K562 (cell line): Measurements from ENCODE around the gene SHLD1. TPM values are rescaled to one million over a fixed set of nuclear protein-coding genes. Genes with fewer than 3 reads are reported as not detected.

ENCODE experiments used
- ATAC-seq: fragments of 200-7000 bp; cut with Tn5 transposase; 3 replicates; pipeline ENCODE4 v1.9.1; 2020; ENCODE audit warnings: moderate library complexity
- BruUV-seq: library from RNA; stranded (reverse); fragments of 400-500 nt; replicated peaks from 2 replicates; lab custom pipeline; 2021; lab: Mats Ljungman, UMichigan
- CTCF ChIA-PET: fragments of 300-600 bp; formaldehyde crosslinking; extraction: SDS; loops from one replicate; lab custom pipeline; 2021; ENCODE audit warnings: low intra/inter-chr PET ratio; lab: Yijun Ruan, JAX
- POLR2A ChIA-PET: fragments of 300-600, 350-650 bp; sonication (Branson Sonifier 250); formaldehyde crosslinking; extraction: SDS; loops from one replicate; lab custom pipeline; 2021; ENCODE audit warnings: antibody characterized with exemption, inconsistent platforms; lab: Yijun Ruan, JAX
- DNase-seq, 4 experiments: peaks; one replicate each; pipeline versions ENCODE4 v3.0.0 to v3.0.0-alpha.2; 2011 to 2018; ENCODE audit warnings: low spot score in 3 of 4, mixed read lengths in 3 of 4; ENCODE audit errors: extremely low read depth in 1 of 4
- FAIRE-seq: peaks from 2 replicates; lab custom pipeline; 2011; peaks lifted over from hg19 to GRCh38; lab: Jason Lieb, UNC
- H2AFZ ChIP-seq: 2 replicates; pipeline ENCODE4 v1.6.0; 2011; ENCODE audit warnings: low read depth, low read length, control low read depth, inconsistent platforms
- H3K27ac ChIP-seq: fragments of 200-600 bp; 3 replicates; pipeline ENCODE4 v1.8.0; 2011; ENCODE audit warnings: low read depth, mild to moderate bottlenecking, control low read depth, inconsistent platforms, low read length, moderate library complexity, mixed read lengths; ENCODE audit errors: extremely low read depth
- H3K27me3 ChIP-seq, 2 experiments: fragments of 300-600 bp in 1 of 2; 2 replicates in 1 of 2; 3 replicates in 1 of 2; pipeline versions ENCODE4 v1.6.0 to v1.8.0; 2011; ENCODE audit warnings: inconsistent platforms in 2 of 2, low read length in 2 of 2, mild to moderate bottlenecking in 1 of 2, mixed read lengths in 1 of 2, moderate library complexity in 1 of 2; ENCODE audit not compliant: control insufficient read depth in 2 of 2, insufficient read depth in 2 of 2
- H3K36me3 ChIP-seq: fragments of 300-600 bp; 3 replicates; pipeline ENCODE4 v1.8.0; 2011; ENCODE audit warnings: mild to moderate bottlenecking, low read length, inconsistent platforms; ENCODE audit not compliant: control insufficient read depth, insufficient read depth
- H3K4me1 ChIP-seq, 2 experiments: fragments of 200-600 bp in 1 of 2; replicated peaks in 1 of 2; 2 replicates in 1 of 2; 3 replicates in 1 of 2; pipeline versions ENCODE4 v1.5.1 to v1.8.0; 2011; ENCODE audit warnings: inconsistent platforms in 2 of 2, low read length in 2 of 2, mild to moderate bottlenecking in 1 of 2, mixed read lengths in 1 of 2, moderate library complexity in 1 of 2; ENCODE audit not compliant: control insufficient read depth in 2 of 2, insufficient read depth in 2 of 2
- H3K4me2 ChIP-seq: 2 replicates; pipeline ENCODE4 v1.6.1; 2011; ENCODE audit warnings: low read length, control low read depth, inconsistent platforms, mixed read lengths; ENCODE audit not compliant: insufficient read depth
- H3K4me3 ChIP-seq: fragments of 200-600 bp; sonication (generic), shearing (Covaris generic); 2 replicates; pipeline ENCODE4 v1.5.1; 2016; ENCODE audit warnings: control low read depth, inconsistent platforms
- H3K79me2 ChIP-seq: fragments of 200-600 bp; 3 replicates; pipeline ENCODE4 v1.8.0; 2011; ENCODE audit warnings: low read length, inconsistent platforms; ENCODE audit not compliant: control insufficient read depth, insufficient read depth
- H3K9ac ChIP-seq, 2 experiments: 2 replicates each; pipeline versions ENCODE4 v1.6.0 to v1.6.1; 2011; ENCODE audit warnings: low read depth in 2 of 2, low read length in 2 of 2, control low read depth in 1 of 2, inconsistent platforms in 1 of 2, mild to moderate bottlenecking in 1 of 2, mixed read lengths in 1 of 2; ENCODE audit not compliant: insufficient read depth in 1 of 2
- H3K9me1 ChIP-seq: one replicate; pipeline ENCODE4 v1.6.0; 2011; ENCODE audit warnings: inconsistent platforms, mild to moderate bottlenecking, low read length, moderate library complexity; ENCODE audit not compliant: control insufficient read depth, insufficient read depth
- H3K9me3 ChIP-seq: replicated peaks from 2 replicates; pipeline ENCODE4 v1.5.1; 2011; ENCODE audit warnings: low read depth, low read length, inconsistent platforms; ENCODE audit not compliant: control insufficient read depth, insufficient read depth
- H4K20me1 ChIP-seq: replicated peaks from 2 replicates; pipeline ENCODE4 v1.6.1; 2011; ENCODE audit warnings: low read length, inconsistent platforms, mixed read lengths; ENCODE audit not compliant: control insufficient read depth, insufficient read depth
- ARHGAP35 ChIP-seq: fragments of 450-650 bp; IDR thresholded peaks from 2 replicates; pipeline ENCODE4 v1.6.1; 2018; ENCODE audit not compliant: partially characterized antibody
- BHLHE40 ChIP-seq: IDR thresholded peaks from 2 replicates; pipeline ENCODE4 v1.6.1; 2011; ENCODE audit warnings: low read length, improper control_type of control experiment
- CHCHD3 ChIP-seq: fragments of 250-450 bp; sonication (Bioruptor Pico); IDR thresholded peaks from 2 replicates; pipeline ENCODE4 v2.1.2; 2022; ENCODE audit warnings: mild to moderate bottlenecking
- FOSL1 ChIP-seq: fragments of 200-800 bp; sonication (Bioruptor generic); conservative IDR thresholded peaks from 2 replicates; pipeline ENCODE4 v1.6.1; 2016; ENCODE audit warnings: missing genetic modification characterization, missing compliant biosample characterization
- GABPB2 ChIP-seq: fragments of 250-450 bp; sonication (Bioruptor Pico); conservative IDR thresholded peaks from 2 replicates; pipeline ENCODE4 v1.5.1; 2021; ENCODE audit warnings: mild to moderate bottlenecking
- IFI16 ChIP-seq: fragments of 250-450 bp; sonication (Bioruptor Pico); IDR thresholded peaks from 2 replicates; pipeline ENCODE4 v2.1.2; 2022; ENCODE audit warnings: mild to moderate bottlenecking, inconsistent platforms
- NCOR1 ChIP-seq: fragments of 450-650 bp; IDR thresholded peaks from 2 replicates; pipeline ENCODE4 v1.6.1; 2016; ENCODE audit warnings: mild to moderate bottlenecking, moderate library complexity
- NFE2L1 ChIP-seq: fragments of 450-650 bp; IDR thresholded peaks from 2 replicates; pipeline ENCODE4 v1.6.1; 2016; ENCODE audit warnings: missing genetic modification characterization, low read depth, mild to moderate bottlenecking, missing compliant biosample characterization, moderate library complexity, borderline replicate concordance
- TRIM28 ChIP-seq: fragments of 450-650 bp; IDR thresholded peaks from 2 replicates; pipeline ENCODE4 v1.6.1; 2017
- ZNF174 ChIP-seq: fragments of 250-450 bp; sonication (Bioruptor Pico); IDR thresholded peaks from 2 replicates; pipeline ENCODE4 v1.4.0; 2020; ENCODE audit warnings: mild to moderate bottlenecking
- WGBS: fragments of 100-300 bp; shearing (Covaris generic); methylation state at CpG from one replicate; pipeline ENCODE4 v1.1.6; 2016; ENCODE audit warnings: low coverage, mixed read lengths; ENCODE audit not compliant: insufficient coverage; ENCODE audit errors: missing lambda C conversion rate; 5-methylcytosine and 5-hydroxymethylcytosine counted together
- in situ Hi-C: fragments of 300-500 bp; cut with MboI; formaldehyde crosslinking; loops from 4 replicates; pipeline ENCODE4 v1.15.0; 2018; ENCODE audit warnings: inconsistent platforms, mixed read lengths
- intact Hi-C: fragments of 100-400 bp; cut with micrococcal nuclease; formaldehyde crosslinking; loops from 2 replicates; pipeline ENCODE4 v1.14.2; 2022
- polyA plus RNA-seq, 8 experiments: library from polyadenylated mRNA; depleted of rRNA in 4 of 8; stranded (reverse) in 5 of 8; unstranded in 3 of 8; fragments of >200 nt; fragmentation: Nextera tagmentation in 2 of 8; fragmentation: Illumina TruSeq in 1 of 8; extraction: Ambion mirVana in 2 of 8; extraction: Trizol in 1 of 8; gene quantifications; 2 replicates each; pipeline versions ENCODE4 v1.2.1 to v1.2.3, GENCODE V29; 2011 to 2014; ENCODE audit warnings: inconsistent platforms in 1 of 8, missing spikeins in 1 of 8
- total RNA-seq, 7 experiments: library from RNA; depleted of rRNA in 6 of 7; stranded (reverse); fragments of >200 nt in 6 of 7; fragmentation: Illumina TruSeq in 2 of 7; extraction: Trizol in 2 of 7; gene quantifications; 2 replicates each; pipeline versions ENCODE4 v1.2.1 to v1.2.3, GENCODE V29; 2011 to 2021; ENCODE audit warnings: low replicate concordance in 1 of 7

The SHLD1 gene
- total and polyA plus RNA-seq, 9 of the 15 experiments (the other 6 are each of a cell fraction or from before 2014, with no cell fraction given), result 3.7 to 21.6 (median 8.2) TPM

GRCh38 chr20:5772704-5773103 is 22.5 kb downstream of the SHLD1 start:
- Histone ChIP-seq H3K9ac (no peak overlapping the region), H3K4me2 (no peak overlapping the region), H3K4me1 (peaks cover 5 to 16% of the 10 kb centered on the region in 2 experiments; a peak in 3 of 5 replicates), H3K79me2 (no peaks in the 10 kb centered on the region), H3K9me3 (no peaks in the 10 kb centered on the region), H3K36me3 (peaks cover 14% of the 10 kb centered on the region; the same call in 1 of the 3 replicates), H3K4me3 (no peak overlapping the region), H4K20me1 (no peaks in the 10 kb centered on the region), H2AFZ (no peak overlapping the region), H3K9me1 (no peaks in the 10 kb centered on the region), H3K27ac (no peak overlapping the region), H3K27me3 (no peaks in the 10 kb centered on the region)
- in situ Hi-C loops, result no loop called here
- POLR2A ChIA-PET, result no interaction called here
- CTCF ChIA-PET, result no interaction called here
- intact Hi-C loops, result no loop called here
- BruUV-seq, result no TSS peak
- FAIRE-seq (no peak), DNase-seq (no peak), ATAC-seq (no peak)
- 78% methylated on average over 3 of the region's 5 CpGs for WGBS
- no peak for TF ChIP-seq TRIM28
- TF ChIP-seq GABPB2, result no peak
- TF ChIP-seq ZNF174 (CRISPR knock-in tag), result no peak
- no peak for TF ChIP-seq NCOR1
- no peak for TF ChIP-seq ARHGAP35
- no peak for TF ChIP-seq CHCHD3 (CRISPR knock-in tag)
- TF ChIP-seq IFI16 (CRISPR knock-in tag), result no peak
- TF ChIP-seq NFE2L1, result no peak
- TF ChIP-seq BHLHE40, result no peak
- no peak for TF ChIP-seq FOSL1
